Measurements from ENCODE around the gene LENG1. TPM values are rescaled to one million over a fixed set of nuclear protein-coding genes. Genes with fewer than 3 reads are reported as not detected.
A peak's percentile ranks its signal among the peaks of the same experiment; 100 is the strongest.

Gene LENG1
- total and polyA plus RNA-seq, 8 donors, result 2.1 to 9.7 (median 4.8) TPM

DNA sequence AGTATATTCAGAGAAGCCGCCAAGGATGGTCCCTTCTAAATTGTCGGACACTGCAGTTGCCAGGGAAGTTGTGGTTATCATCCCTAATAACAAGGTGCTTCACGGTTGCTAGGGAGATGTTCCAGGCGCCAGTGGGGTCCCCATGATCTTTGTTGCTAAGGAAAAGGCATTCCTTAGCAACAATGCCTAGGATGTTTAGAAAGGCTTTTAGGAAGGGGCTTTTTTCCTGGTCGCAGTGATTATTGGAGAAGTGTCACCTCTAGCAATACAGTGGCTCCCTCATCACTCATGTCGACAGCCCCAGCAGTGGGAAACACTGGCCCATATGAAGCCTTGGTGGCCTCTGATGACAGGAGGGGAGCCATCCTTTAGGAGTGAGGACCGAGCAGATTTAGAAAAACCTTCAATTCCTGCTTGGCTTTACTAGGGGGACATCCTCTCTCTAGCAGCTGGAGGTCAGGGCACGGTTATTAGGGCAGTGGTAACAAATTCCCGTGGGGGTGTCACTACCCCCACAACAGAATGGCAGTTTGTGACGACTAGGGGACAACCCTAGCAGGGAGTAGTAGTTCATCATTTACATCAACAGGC is 19.8 kb upstream of the LENG1 start:
- Histone ChIP-seq H3K4me1 (no peaks in the 10 kb centered on the region), H3K27me3 (no peaks in the 10 kb centered on the region), H3K9me3 (no peaks in the 10 kb centered on the region), H3K36me3 (no peaks in the 10 kb centered on the region), H3K4me3 (no peak overlapping the region), H3K27ac (no peak overlapping the region)
- WGBS, 2 donors, result 80 to 85% methylated on average over 10 of the region's 10 CpGs
- intact Hi-C loops (cut with DNase I), result loop anchor here in 1 of 3 donors (10.0 kb wide), 1 partner anchor 55 kb away; no protein-coding TSS in a partner anchor
- FAIRE-seq (no peak), ATAC-seq (no peak), DNase-seq (no peak)
- TF ChIP-seq, protein P1, sequence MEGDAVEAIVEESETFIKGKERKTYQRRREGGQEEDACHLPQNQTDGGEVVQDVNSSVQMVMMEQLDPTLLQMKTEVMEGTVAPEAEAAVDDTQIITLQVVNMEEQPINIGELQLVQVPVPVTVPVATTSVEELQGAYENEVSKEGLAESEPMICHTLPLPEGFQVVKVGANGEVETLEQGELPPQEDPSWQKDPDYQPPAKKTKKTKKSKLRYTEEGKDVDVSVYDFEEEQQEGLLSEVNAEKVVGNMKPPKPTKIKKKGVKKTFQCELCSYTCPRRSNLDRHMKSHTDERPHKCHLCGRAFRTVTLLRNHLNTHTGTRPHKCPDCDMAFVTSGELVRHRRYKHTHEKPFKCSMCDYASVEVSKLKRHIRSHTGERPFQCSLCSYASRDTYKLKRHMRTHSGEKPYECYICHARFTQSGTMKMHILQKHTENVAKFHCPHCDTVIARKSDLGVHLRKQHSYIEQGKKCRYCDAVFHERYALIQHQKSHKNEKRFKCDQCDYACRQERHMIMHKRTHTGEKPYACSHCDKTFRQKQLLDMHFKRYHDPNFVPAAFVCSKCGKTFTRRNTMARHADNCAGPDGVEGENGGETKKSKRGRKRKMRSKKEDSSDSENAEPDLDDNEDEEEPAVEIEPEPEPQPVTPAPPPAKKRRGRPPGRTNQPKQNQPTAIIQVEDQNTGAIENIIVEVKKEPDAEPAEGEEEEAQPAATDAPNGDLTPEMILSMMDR (IDR thresholded peaks at IDR 0.05), result no peak

DNA sequence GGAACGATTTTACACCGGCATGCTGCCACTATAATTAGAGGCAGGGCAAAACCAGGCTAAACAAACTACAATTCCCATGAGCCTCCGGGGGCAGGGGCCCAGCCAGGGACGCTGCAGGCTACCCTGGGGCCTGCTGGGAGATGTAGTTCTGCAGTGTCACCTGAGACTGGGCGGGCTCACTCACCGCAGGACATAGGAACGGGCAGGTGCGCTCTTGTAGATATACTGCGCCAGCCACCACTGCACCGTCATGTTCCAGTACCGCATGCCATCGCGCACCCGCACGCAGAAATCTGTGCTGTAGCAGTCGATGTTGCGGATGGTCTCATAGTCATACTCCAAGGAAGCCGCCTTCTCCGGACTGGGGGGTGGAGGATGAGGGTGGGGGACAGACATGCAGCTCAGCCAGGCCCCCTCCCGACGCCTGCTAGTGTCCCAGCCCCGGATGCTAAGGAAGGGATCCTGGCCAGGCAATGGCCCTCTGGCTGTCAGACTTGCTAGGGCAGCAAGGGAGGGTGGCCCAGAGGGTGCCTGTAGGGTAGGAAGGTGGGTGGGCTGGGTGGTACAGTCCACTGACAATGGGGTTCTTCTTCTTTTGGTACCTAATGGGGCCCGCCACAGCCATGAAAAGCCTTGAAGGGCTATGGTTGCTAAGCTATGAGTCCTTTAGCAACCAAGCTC is 19.2 kb upstream of the LENG1 start:
- TF ChIP-seq, protein P1 (IDR thresholded peaks at IDR 0.05), result no peak
- no peak for FAIRE-seq
- ATAC-seq, result peak; percentile 64 to 91 (median 80)
- Histone ChIP-seq H3K4me1 (no peaks in the 10 kb centered on the region), H3K36me3 (no peaks in the 10 kb centered on the region), H3K4me3 (no peak overlapping the region), H3K9me3 (no peaks in the 10 kb centered on the region), H3K27ac (no peak overlapping the region), H3K27me3 (no peaks in the 10 kb centered on the region)
- intact Hi-C loops (cut with DNase I), result loop anchor here in 1 of 3 donors (10.0 kb wide), 1 partner anchor 56 kb away; no protein-coding TSS in a partner anchor
- peak in 2 of 6 donors; percentile 43 to 65 for DNase-seq
- 77% methylated on average over 23 of the region's 23 CpGs for WGBS, 2 donors

DNA sequence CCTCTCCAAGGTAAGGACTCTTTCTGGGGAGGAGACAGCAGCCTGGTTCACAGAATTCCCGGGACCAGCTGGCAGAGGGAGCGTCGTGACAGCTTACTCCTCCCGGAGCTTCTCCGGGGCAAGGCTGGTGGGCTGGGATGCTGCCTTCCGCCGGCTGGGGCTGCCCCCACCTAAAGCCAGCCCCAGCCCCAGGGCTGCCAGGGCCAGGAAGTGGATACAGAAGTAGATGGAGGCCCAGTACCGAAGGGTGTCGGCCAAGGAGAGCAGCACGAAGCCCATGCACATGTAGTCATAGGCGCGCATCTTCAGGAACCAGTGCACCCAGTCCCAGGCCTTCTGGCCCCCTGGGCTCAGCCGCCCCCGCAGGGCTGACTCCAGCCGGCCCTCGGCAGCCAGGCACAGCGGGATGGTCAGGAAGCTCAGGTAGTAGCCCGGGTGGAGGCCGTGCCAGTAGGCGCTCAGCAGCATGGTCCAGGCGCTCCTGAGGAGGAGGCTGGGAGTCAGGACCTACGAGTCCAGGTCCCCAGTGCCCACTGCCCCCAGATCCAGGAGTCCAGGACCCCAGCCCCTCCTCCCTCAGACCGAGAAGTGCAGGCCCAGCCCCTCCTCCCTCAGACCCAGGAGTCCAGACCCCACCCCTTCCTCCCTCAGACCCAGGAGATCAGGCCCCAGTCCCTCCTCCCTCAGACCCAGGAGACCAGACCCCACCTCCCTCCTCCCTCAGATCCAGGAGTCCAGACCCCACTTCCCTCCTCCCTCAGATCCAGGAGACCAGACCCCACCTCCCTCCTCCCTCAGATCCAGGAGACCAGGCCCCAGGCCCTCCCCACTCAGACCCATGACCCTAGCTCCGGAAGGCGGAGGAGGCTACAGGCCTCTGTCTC is 14.7 kb upstream of the LENG1 start:
- H3K9me3 ChIP-seq, result no peaks in the 10 kb centered on the region
- WGBS, 2 donors, result 85 to 87% methylated on average over 24 to 25 of the region's 25 CpGs
- TF ChIP-seq, protein P1 (IDR thresholded peaks at IDR 0.05), result no peak
- no peaks in the 10 kb centered on the region for H3K36me3 ChIP-seq
- H3K27me3 ChIP-seq, result no peaks in the 10 kb centered on the region
- peaks cover 0 to 3% (median 0%) of the 10 kb centered on the region in 3 donors for H3K4me1 ChIP-seq
- FAIRE-seq (no peak), DNase-seq (peak in 2 of 6 donors; percentile 49 to 76), ATAC-seq (no peak)
- no peak overlapping the region for H3K4me3 ChIP-seq
- no peak overlapping the region for H3K27ac ChIP-seq
- intact Hi-C loops (cut with DNase I), result loop anchor here in 1 of 3 donors (10.0 kb wide), 1 partner anchor 61 kb away; no protein-coding TSS in a partner anchor

DNA sequence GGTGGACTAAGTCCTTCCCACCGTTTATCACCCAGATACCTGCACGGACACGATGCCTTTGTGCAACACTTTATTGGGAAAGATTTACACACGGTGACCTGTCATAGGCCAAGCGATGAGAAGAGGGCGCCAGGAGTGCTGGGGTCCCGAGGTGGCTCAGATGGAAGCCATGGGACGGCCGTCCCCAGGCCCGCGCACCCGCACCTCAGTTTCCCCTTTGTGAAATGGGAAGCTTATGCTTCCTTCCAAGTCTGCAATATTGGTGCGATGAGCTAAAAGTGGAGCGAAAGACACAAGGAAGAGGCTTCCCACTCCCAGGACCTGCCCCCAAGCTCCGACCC is 13.8 kb upstream of the LENG1 start:
- ATAC-seq (no peak), DNase-seq (no peak), FAIRE-seq (no peak)
- Histone ChIP-seq H3K9me3 (no peaks in the 10 kb centered on the region), H3K27me3 (no peaks in the 10 kb centered on the region), H3K4me1 (peaks cover 0 to 3% (median 0%) of the 10 kb centered on the region in 3 donors), H3K36me3 (no peaks in the 10 kb centered on the region), H3K27ac (peak overlapping the region; percentile 79 to 91 (median 86)), H3K4me3 (peak overlapping the region in 2 of 4 donors; percentile 65 to 67)
- intact Hi-C loops (cut with DNase I), result loop anchor here in 1 of 3 donors (10.0 kb wide), 1 partner anchor 61 kb away; no protein-coding TSS in a partner anchor
- TF ChIP-seq, protein P1 (IDR thresholded peaks at IDR 0.05), result no peak
- WGBS, 2 donors, result 34 to 36% methylated on average over 15 of the region's 15 CpGs
